Muscle of leg (tissue), 11 donors: ENCODE results near the gene CYSRT1. TPM values are rescaled to one million over a fixed set of nuclear protein-coding genes. Genes with fewer than 3 reads are reported as not detected.

Source experiments
- DNase-seq: peaks from one replicate; pipeline ENCODE4 v3.0.0; 2013
- H3K27ac ChIP-seq: one replicate; pipeline ENCODE4 v1.5.1; 2013; ENCODE audit warnings: mild to moderate bottlenecking, low read length, control low read depth
- H3K27me3 ChIP-seq: one replicate; pipeline ENCODE4 v1.6.1; 2013; ENCODE audit warnings: low read length; ENCODE audit not compliant: control insufficient read depth, insufficient read depth
- H3K36me3 ChIP-seq: one replicate; pipeline ENCODE4 v1.6.1; 2013; ENCODE audit warnings: low read length; ENCODE audit not compliant: control insufficient read depth, insufficient read depth
- H3K4me1 ChIP-seq: one replicate; pipeline ENCODE4 v1.6.1; 2013; ENCODE audit warnings: low read length; ENCODE audit not compliant: control insufficient read depth, insufficient read depth
- H3K4me3 ChIP-seq: one replicate; pipeline ENCODE4 v1.5.1; 2013; ENCODE audit warnings: low read length, control low read depth
- H3K9me3 ChIP-seq: replicated peaks from 2 replicates; pipeline ENCODE4 v1.6.1; 2013; ENCODE audit warnings: low read depth, low read length; ENCODE audit not compliant: control insufficient read depth
- WGBS: methylation state at CpG from one replicate; pipeline ENCODE4 v1.1.5; 2013; ENCODE audit warnings: missing lambda C conversion rate; ENCODE audit not compliant: insufficient coverage; 5-methylcytosine and 5-hydroxymethylcytosine counted together
- polyA plus RNA-seq, 8 donors: library from polyadenylated mRNA; unstranded; fragments of 120-200 nt; gene quantifications; one replicate each; pipeline versions ENCODE4 v1.2.1 to v1.2.3, GENCODE V29; 2013; ENCODE audit warnings: inconsistent platforms in 1 of 8, low replicate concordance in 1 of 8; ENCODE audit not compliant: insufficient read length in 8 of 8, insufficient read depth in 1 of 8
- total RNA-seq: library from RNA; stranded (reverse); fragments of 120-200 nt; gene quantifications from one replicate; pipeline ENCODE4 v1.2.4, GENCODE V29; 2013

CYSRT1 gene
- total and polyA plus RNA-seq, 9 donors = 0.18 to 5.6 (median 3.1) TPM

DNA sequence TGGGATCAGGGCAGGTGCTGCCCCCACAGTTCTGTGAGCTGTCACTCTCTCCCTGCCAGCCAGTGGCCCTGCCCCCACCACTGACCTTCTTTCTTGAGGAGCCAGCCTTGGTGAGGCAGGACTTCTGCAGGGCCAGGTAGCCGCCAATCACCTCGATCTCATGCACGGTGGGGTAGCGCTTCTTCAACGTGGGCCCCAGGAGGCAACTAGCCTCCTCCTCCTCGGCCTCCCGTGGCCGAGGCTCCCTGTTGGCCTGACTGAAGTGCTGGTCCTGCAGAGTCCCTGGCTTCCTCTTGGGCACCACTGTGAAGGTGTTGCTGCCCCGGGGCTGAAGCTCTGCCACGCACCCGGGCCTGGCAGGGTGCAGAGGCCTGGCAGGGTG, 26.1 kb upstream of the CYSRT1 start:
- Histone ChIP-seq H3K36me3 (peaks cover under 1% of the 10 kb centered on the region), H3K27me3 (no peaks in the 10 kb centered on the region), H3K4me1 (peaks cover 53% of the 10 kb centered on the region), H3K9me3 (no peaks in the 10 kb centered on the region), H3K4me3 (no peak overlapping the region), H3K27ac (no peak overlapping the region)
- WGBS = 71% methylated on average over 10 of the region's 11 CpGs
- DNase-seq = no peak

DNA sequence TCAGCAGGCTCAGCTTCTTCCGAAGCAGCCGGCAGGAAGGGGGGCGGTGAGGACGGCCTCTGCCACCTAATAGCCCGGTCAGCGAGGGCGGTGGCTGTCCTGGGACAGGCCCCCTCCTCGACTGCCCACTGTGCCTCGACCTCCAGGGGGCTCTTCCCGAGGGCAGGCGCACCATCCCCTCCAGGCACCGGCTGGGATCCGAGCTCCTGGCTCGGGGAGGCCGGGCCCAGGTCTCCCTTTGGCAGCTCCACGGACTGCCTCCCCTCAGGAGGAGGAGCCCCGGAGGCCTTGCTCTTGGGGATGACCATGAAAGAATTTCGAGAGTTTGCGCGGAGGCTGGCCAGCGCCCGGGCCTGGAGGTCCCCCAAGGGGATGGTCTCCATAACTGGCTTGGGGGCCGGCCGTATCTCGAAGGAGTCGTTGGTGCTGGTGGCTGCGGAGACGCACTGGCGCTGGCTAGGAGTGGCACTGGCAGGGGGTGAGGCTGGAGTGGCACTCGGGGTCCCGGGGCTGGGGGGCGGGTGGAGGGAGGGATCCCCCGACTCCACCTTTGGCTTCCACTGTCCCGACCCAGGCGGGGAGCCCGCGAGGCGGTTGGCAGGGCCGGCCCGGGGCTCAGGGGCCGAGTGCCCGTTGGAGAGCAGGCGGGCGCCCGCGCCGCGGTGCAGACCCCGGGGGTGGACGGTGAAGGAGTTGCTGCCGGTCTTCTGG, 25.4 kb upstream of the CYSRT1 start:
- H3K9me3 ChIP-seq = no peaks in the 10 kb centered on the region
- H3K27me3 ChIP-seq = no peaks in the 10 kb centered on the region
- H3K4me3 ChIP-seq = peak overlapping the region; percentile 29
- no peak for DNase-seq
- no peak overlapping the region for H3K27ac ChIP-seq
- H3K36me3 ChIP-seq = peaks cover 3% of the 10 kb centered on the region
- H3K4me1 ChIP-seq = peaks cover 55% of the 10 kb centered on the region
- WGBS = 6% methylated on average over 48 of the region's 51 CpGs

- WGBS = under 1% methylated on average over 116 of the region's 118 CpGs
- peak within 1 kb of the TSS; percentile 74 for H3K4me3 ChIP-seq
- H3K36me3 ChIP-seq = peaks cover 3% of the 10 kb centered on the region
- peaks cover 54% of the 10 kb centered on the region for H3K4me1 ChIP-seq
- H3K27me3 ChIP-seq = no peaks in the 10 kb centered on the region
- H3K9me3 ChIP-seq = no peaks in the 10 kb centered on the region
- DNase-seq = peak; percentile 99
- H3K27ac ChIP-seq = peak within 1 kb of the TSS; percentile 49
These were observed 24.4 kb upstream of the CYSRT1 start, which contains the start of gene TPRN for GRCh38 chr9:137200311-137201204. TPRN (minus strand) TSS chr9:137200741; CDS start chr9:137200711, 30 bp downstream.

DNA sequence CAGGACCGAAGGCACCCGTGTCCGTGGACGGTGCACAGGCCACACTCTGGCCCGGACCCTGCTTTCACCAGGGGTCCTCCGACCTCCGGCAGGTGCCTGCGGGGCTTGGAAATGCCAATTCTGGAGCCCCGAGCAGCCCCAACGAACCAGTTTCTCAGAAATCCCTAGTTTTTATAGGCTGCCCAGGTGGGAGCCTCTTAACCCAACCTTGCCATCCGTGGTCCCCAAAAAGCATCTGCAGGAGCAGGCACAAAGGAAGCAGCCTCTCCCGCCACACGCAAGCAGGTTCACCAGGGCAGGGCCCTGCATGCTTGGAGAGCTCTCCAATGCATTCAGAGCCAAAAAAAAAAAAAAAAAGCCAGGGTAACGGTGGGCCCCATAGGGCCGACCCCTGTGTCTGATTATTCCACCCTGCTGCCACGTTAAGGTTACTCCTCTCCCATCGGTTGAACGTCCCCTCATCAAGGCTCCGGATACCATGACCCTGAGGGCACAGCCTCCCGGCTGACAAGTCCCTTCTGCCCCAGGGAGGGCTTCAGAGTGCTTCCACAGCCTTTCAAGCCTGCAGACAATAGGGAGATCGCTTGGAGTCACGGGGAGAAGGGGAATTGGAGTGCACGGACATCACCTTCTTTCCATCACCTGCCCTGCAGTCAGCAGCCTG, 23.6 kb upstream of the CYSRT1 start:
- H3K4me3 ChIP-seq = peak overlapping the region; percentile 74
- H3K9me3 ChIP-seq = no peaks in the 10 kb centered on the region
- WGBS = 18% methylated on average over 22 of the region's 23 CpGs
- DNase-seq = no peak
- H3K36me3 ChIP-seq = peaks cover 3% of the 10 kb centered on the region
- H3K27me3 ChIP-seq = no peaks in the 10 kb centered on the region
- peak overlapping the region; percentile 49 for H3K27ac ChIP-seq
- peaks cover 59% of the 10 kb centered on the region for H3K4me1 ChIP-seq

DNA sequence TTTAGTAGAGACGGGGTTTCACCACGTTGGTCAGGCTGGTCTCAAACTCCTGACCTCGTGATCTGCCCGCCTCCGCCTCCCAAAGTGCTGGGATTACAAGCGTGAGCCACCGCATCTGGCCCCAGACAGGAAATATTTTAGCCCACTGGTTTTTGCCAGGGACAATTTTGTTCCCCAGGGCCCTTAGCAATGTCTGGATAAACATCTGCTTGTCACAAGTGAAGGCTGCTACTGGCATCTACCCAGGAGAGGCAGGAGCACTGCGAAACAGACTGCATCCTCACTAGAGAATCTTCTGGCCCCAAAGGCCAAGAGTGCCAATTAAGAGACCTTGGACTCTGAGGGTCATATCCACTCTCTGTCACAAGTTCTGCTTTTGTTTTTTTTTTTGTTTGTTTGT, 22.0 kb upstream of the CYSRT1 start:
- Histone ChIP-seq H3K4me1 (peaks cover 57% of the 10 kb centered on the region), H3K4me3 (no peak overlapping the region), H3K36me3 (peaks cover 5% of the 10 kb centered on the region), H3K27me3 (no peaks in the 10 kb centered on the region), H3K27ac (no peak overlapping the region), H3K9me3 (no peaks in the 10 kb centered on the region)
- DNase-seq = no peak
- WGBS = 70% methylated on average over 7 of the region's 8 CpGs

- Histone ChIP-seq H3K4me3 (peak overlapping the region; percentile 94), H3K4me1 (peaks cover 40% of the 10 kb centered on the region), H3K27ac (peak overlapping the region; percentile 29), H3K27me3 (no peaks in the 10 kb centered on the region), H3K9me3 (no peaks in the 10 kb centered on the region), H3K36me3 (peaks cover 11% of the 10 kb centered on the region)
- WGBS = 18% methylated on average over 21 of the region's 21 CpGs
- no peak for DNase-seq
These were observed 20.2 kb upstream of the CYSRT1 start for GRCh38 chr9:137204731-137205125.

- H3K4me3 ChIP-seq = peak within 1 kb of the TSS; percentile 94
- peaks cover 40% of the 10 kb centered on the region for H3K4me1 ChIP-seq
- H3K36me3 ChIP-seq = peaks cover 14% of the 10 kb centered on the region
- H3K27me3 ChIP-seq = no peaks in the 10 kb centered on the region
- under 1% methylated on average over 97 of the region's 98 CpGs for WGBS
- H3K9me3 ChIP-seq = no peaks in the 10 kb centered on the region
- H3K27ac ChIP-seq = peak within 1 kb of the TSS; percentile 29
- peak; percentile 95 for DNase-seq
These were observed 19.6 kb upstream of the CYSRT1 start, which contains the start of the genes NDOR1 and TMEM203 for GRCh38 chr9:137205126-137206069. NDOR1 (plus strand) TSS chr9:137205700; CDS start chr9:137205778, 78 bp downstream. TMEM203 (minus strand) TSS chr9:137205648; CDS start chr9:137205414, 234 bp downstream.

- Histone ChIP-seq H3K36me3 (peaks cover 14% of the 10 kb centered on the region), H3K4me1 (peaks cover 32% of the 10 kb centered on the region), H3K27me3 (no peaks in the 10 kb centered on the region), H3K27ac (no peak overlapping the region), H3K4me3 (no peak overlapping the region), H3K9me3 (no peaks in the 10 kb centered on the region)
- 94% methylated on average over 6 of the region's 7 CpGs for WGBS
- no peak for DNase-seq
These were observed 18.4 kb upstream of the CYSRT1 start for GRCh38 chr9:137206602-137207001.

- Histone ChIP-seq H3K4me1 (peaks cover 4% of the 10 kb centered on the region), H3K27ac (no peak overlapping the region), H3K27me3 (no peaks in the 10 kb centered on the region), H3K4me3 (no peak overlapping the region), H3K36me3 (peaks cover 31% of the 10 kb centered on the region), H3K9me3 (no peaks in the 10 kb centered on the region)
- WGBS = 84% methylated on average over 13 of the region's 13 CpGs
- DNase-seq = no peak
These were observed 13.4 kb upstream of the CYSRT1 start for GRCh38 chr9:137211532-137211931.
